Stimulated activated naive CD8-positive, alpha-beta T cell treated with anti-CD3 and anti-CD28 coated beads, Interleukin-15, Interleukin-2, amounts not matched to agents 100 ng/mL and 50 ng/mL, for 24 hours (primary cell): ENCODE data around the gene CSMD2.

Source experiments
- H3K27ac Mint-ChIP-seq: one replicate; pipeline ENCODE4 v1.8.0; 2021; ENCODE audit warnings: mild to moderate bottlenecking, mixed read lengths
- H3K27me3 Mint-ChIP-seq: one replicate; pipeline ENCODE4 v1.8.0; 2021; ENCODE audit warnings: mixed read lengths
- H3K36me3 Mint-ChIP-seq: one replicate; pipeline ENCODE4 v1.8.0; 2021; ENCODE audit warnings: low read depth, mixed read lengths
- H3K4me1 Mint-ChIP-seq: one replicate; pipeline ENCODE4 v1.8.0; 2021; ENCODE audit warnings: low read depth, mixed read lengths
- H3K4me3 Mint-ChIP-seq: one replicate; pipeline ENCODE4 v1.8.0; 2021; ENCODE audit warnings: mild to moderate bottlenecking, mixed read lengths
- H3K9me3 Mint-ChIP-seq: one replicate; pipeline ENCODE4 v1.8.0; 2021; ENCODE audit warnings: mixed read lengths

The CSMD2 gene

GRCh38 chr1:33802268-33802667 is 362.8 kb downstream of the CSMD2 start:
- Mint-ChIP-seq H3K27ac (no peak overlapping the region), H3K27me3 (peaks cover 8% of the 10 kb centered on the region), H3K9me3 (peaks cover 17% of the 10 kb centered on the region), H3K4me1 (no peaks in the 10 kb centered on the region), H3K4me3 (no peak overlapping the region), H3K36me3 (no peaks in the 10 kb centered on the region)

GRCh38 chr1:33797849-33798248 is 367.2 kb downstream of the CSMD2 start:
- Mint-ChIP-seq H3K4me3 (no peak overlapping the region), H3K36me3 (no peaks in the 10 kb centered on the region), H3K27me3 (peaks cover 9% of the 10 kb centered on the region), H3K27ac (no peak overlapping the region), H3K9me3 (peaks cover 29% of the 10 kb centered on the region), H3K4me1 (no peaks in the 10 kb centered on the region)

GRCh38 chr1:33792651-33793050 is 372.4 kb downstream of the CSMD2 start:
- no peaks in the 10 kb centered on the region for H3K36me3 Mint-ChIP-seq
- no peaks in the 10 kb centered on the region for H3K4me1 Mint-ChIP-seq
- no peak overlapping the region for H3K27ac Mint-ChIP-seq
- peaks cover 18% of the 10 kb centered on the region for H3K9me3 Mint-ChIP-seq
- peaks cover 4% of the 10 kb centered on the region for H3K27me3 Mint-ChIP-seq
- no peak overlapping the region for H3K4me3 Mint-ChIP-seq

- peaks cover 4% of the 10 kb centered on the region for H3K27me3 Mint-ChIP-seq
- H3K27ac Mint-ChIP-seq, result no peak overlapping the region
- H3K36me3 Mint-ChIP-seq, result no peaks in the 10 kb centered on the region
- peaks cover 17% of the 10 kb centered on the region for H3K9me3 Mint-ChIP-seq
- no peaks in the 10 kb centered on the region for H3K4me1 Mint-ChIP-seq
- no peak overlapping the region for H3K4me3 Mint-ChIP-seq
These were observed 372.8 kb downstream of the CSMD2 start for GRCh38 chr1:33792216-33792615.

- Mint-ChIP-seq H3K36me3 (no peaks in the 10 kb centered on the region), H3K27ac (no peak overlapping the region), H3K4me1 (no peaks in the 10 kb centered on the region), H3K9me3 (peaks cover 8% of the 10 kb centered on the region), H3K4me3 (no peak overlapping the region), H3K27me3 (peaks cover 4% of the 10 kb centered on the region)
These were observed 373.8 kb downstream of the CSMD2 start for GRCh38 chr1:33791251-33791650.

- Mint-ChIP-seq H3K27ac (no peak overlapping the region), H3K4me1 (no peaks in the 10 kb centered on the region), H3K4me3 (no peak overlapping the region), H3K9me3 (peaks cover 8% of the 10 kb centered on the region), H3K27me3 (peaks cover 4% of the 10 kb centered on the region), H3K36me3 (no peaks in the 10 kb centered on the region)
These were observed 374.5 kb downstream of the CSMD2 start for GRCh38 chr1:33790577-33790976.

GRCh38 chr1:33784876-33785275 is 380.2 kb downstream of the CSMD2 start:
- H3K4me3 Mint-ChIP-seq, result no peak overlapping the region
- no peak overlapping the region for H3K27ac Mint-ChIP-seq
- H3K27me3 Mint-ChIP-seq, result peaks cover 13% of the 10 kb centered on the region
- no peaks in the 10 kb centered on the region for H3K4me1 Mint-ChIP-seq
- no peaks in the 10 kb centered on the region for H3K36me3 Mint-ChIP-seq
- H3K9me3 Mint-ChIP-seq, result no peaks in the 10 kb centered on the region

- no peak overlapping the region for H3K27ac Mint-ChIP-seq
- H3K27me3 Mint-ChIP-seq, result peaks cover 13% of the 10 kb centered on the region
- no peaks in the 10 kb centered on the region for H3K4me1 Mint-ChIP-seq
- H3K36me3 Mint-ChIP-seq, result no peaks in the 10 kb centered on the region
- H3K4me3 Mint-ChIP-seq, result no peak overlapping the region
- no peaks in the 10 kb centered on the region for H3K9me3 Mint-ChIP-seq
These were observed 382.3 kb downstream of the CSMD2 start for GRCh38 chr1:33782776-33783175.

- H3K4me1 Mint-ChIP-seq, result no peaks in the 10 kb centered on the region
- no peaks in the 10 kb centered on the region for H3K36me3 Mint-ChIP-seq
- no peak overlapping the region for H3K4me3 Mint-ChIP-seq
- H3K27ac Mint-ChIP-seq, result no peak overlapping the region
- no peaks in the 10 kb centered on the region for H3K9me3 Mint-ChIP-seq
- peaks cover 13% of the 10 kb centered on the region for H3K27me3 Mint-ChIP-seq
These were observed 383.4 kb downstream of the CSMD2 start for GRCh38 chr1:33781652-33782051.

GRCh38 chr1:33777337-33777736 is 387.7 kb downstream of the CSMD2 start:
- H3K36me3 Mint-ChIP-seq, result no peaks in the 10 kb centered on the region
- no peaks in the 10 kb centered on the region for H3K4me1 Mint-ChIP-seq
- no peak overlapping the region for H3K4me3 Mint-ChIP-seq
- peaks cover 17% of the 10 kb centered on the region for H3K27me3 Mint-ChIP-seq
- H3K27ac Mint-ChIP-seq, result no peak overlapping the region
- H3K9me3 Mint-ChIP-seq, result no peaks in the 10 kb centered on the region

- H3K9me3 Mint-ChIP-seq, result no peaks in the 10 kb centered on the region
- H3K27ac Mint-ChIP-seq, result no peak overlapping the region
- no peaks in the 10 kb centered on the region for H3K4me1 Mint-ChIP-seq
- H3K27me3 Mint-ChIP-seq, result peaks cover 18% of the 10 kb centered on the region
- no peak overlapping the region for H3K4me3 Mint-ChIP-seq
- H3K36me3 Mint-ChIP-seq, result no peaks in the 10 kb centered on the region
These were observed 396.2 kb downstream of the CSMD2 start for GRCh38 chr1:33768821-33769220.

GRCh38 chr1:33768106-33768505 is 396.9 kb downstream of the CSMD2 start:
- H3K4me3 Mint-ChIP-seq, result no peak overlapping the region
- no peaks in the 10 kb centered on the region for H3K36me3 Mint-ChIP-seq
- H3K4me1 Mint-ChIP-seq, result no peaks in the 10 kb centered on the region
- H3K27ac Mint-ChIP-seq, result no peak overlapping the region
- H3K27me3 Mint-ChIP-seq, result peaks cover 14% of the 10 kb centered on the region
- no peaks in the 10 kb centered on the region for H3K9me3 Mint-ChIP-seq

GRCh38 chr1:33764149-33764548 is 400.9 kb downstream of the CSMD2 start:
- no peak overlapping the region for H3K4me3 Mint-ChIP-seq
- H3K27ac Mint-ChIP-seq, result no peak overlapping the region
- H3K27me3 Mint-ChIP-seq, result peaks cover 7% of the 10 kb centered on the region
- no peaks in the 10 kb centered on the region for H3K4me1 Mint-ChIP-seq
- no peaks in the 10 kb centered on the region for H3K36me3 Mint-ChIP-seq
- no peaks in the 10 kb centered on the region for H3K9me3 Mint-ChIP-seq

GRCh38 chr1:33763406-33763805 is 401.6 kb downstream of the CSMD2 start:
- H3K36me3 Mint-ChIP-seq, result no peaks in the 10 kb centered on the region
- H3K4me1 Mint-ChIP-seq, result no peaks in the 10 kb centered on the region
- H3K9me3 Mint-ChIP-seq, result no peaks in the 10 kb centered on the region
- H3K27me3 Mint-ChIP-seq, result peaks cover 11% of the 10 kb centered on the region
- H3K27ac Mint-ChIP-seq, result no peak overlapping the region
- no peak overlapping the region for H3K4me3 Mint-ChIP-seq

GRCh38 chr1:33762962-33763361 is 402.1 kb downstream of the CSMD2 start:
- no peaks in the 10 kb centered on the region for H3K4me1 Mint-ChIP-seq
- H3K9me3 Mint-ChIP-seq, result no peaks in the 10 kb centered on the region
- no peak overlapping the region for H3K4me3 Mint-ChIP-seq
- peaks cover 11% of the 10 kb centered on the region for H3K27me3 Mint-ChIP-seq
- H3K27ac Mint-ChIP-seq, result no peak overlapping the region
- no peaks in the 10 kb centered on the region for H3K36me3 Mint-ChIP-seq

- no peak overlapping the region for H3K27ac Mint-ChIP-seq
- peaks cover 16% of the 10 kb centered on the region for H3K27me3 Mint-ChIP-seq
- peaks cover 4% of the 10 kb centered on the region for H3K9me3 Mint-ChIP-seq
These were observed 402.8 kb downstream of the CSMD2 start for GRCh38 chr1:33762109-33762830.

More at GRCh38 chr1:33762109-33762830, 402.8 kb downstream of the CSMD2 start:
- H3K4me3 Mint-ChIP-seq, result no peak overlapping the region
- no peaks in the 10 kb centered on the region for H3K4me1 Mint-ChIP-seq
- no peaks in the 10 kb centered on the region for H3K36me3 Mint-ChIP-seq
